Urinary bladder (tissue), 4 donors: ENCODE measurements around the gene LRRC42. TPM values are rescaled to one million over a fixed set of nuclear protein-coding genes. Genes with fewer than 3 reads are reported as not detected.
"Not testable (repeated sequence)": the region's sequence is repeated elsewhere in the genome, so short reads cannot be mapped to it uniquely, and the experiment has no call there.

ENCODE experiments used
- DNase-seq: peaks from one replicate; pipeline ENCODE4 v3.0.0-alpha.2; 2015; ENCODE audit errors: extremely low spot score
- H3K27ac ChIP-seq: one replicate; pipeline ENCODE4 v1.5.1; 2013; ENCODE audit warnings: low read depth, mild to moderate bottlenecking, moderate library complexity
- H3K36me3 ChIP-seq: one replicate; pipeline ENCODE4 v1.6.1; 2013; ENCODE audit warnings: mild to moderate bottlenecking, moderate library complexity; ENCODE audit not compliant: insufficient read depth
- H3K4me1 ChIP-seq: one replicate; pipeline ENCODE4 v1.6.1; 2013; ENCODE audit warnings: mild to moderate bottlenecking, moderate library complexity; ENCODE audit not compliant: insufficient read depth
- H3K4me3 ChIP-seq: one replicate; pipeline ENCODE4 v1.5.1; 2013; ENCODE audit warnings: low read depth, low read length
- WGBS: extraction: QIAGEN DNeasy Blood & Tissue Kit; methylation state at CpG from one replicate; pipeline ENCODE4 v1.1.7; 2013; 5-methylcytosine and 5-hydroxymethylcytosine counted together
- polyA plus RNA-seq: library from polyadenylated mRNA; stranded (reverse); fragments of 200-250 nt; gene quantifications from one replicate; pipeline ENCODE4 v1.2.3, GENCODE V29; 2013
- total RNA-seq: library from RNA; depleted of rRNA; stranded (reverse); fragments of >200 nt; gene quantifications from one replicate; pipeline ENCODE4 v1.2.3, GENCODE V29; 2014
- donor health status: healthy with polysubstance abuse.
- donor health status: healthy.

LRRC42 gene
- total and polyA plus RNA-seq, 2 donors, result 17.3 to 19.3 TPM

DNA sequence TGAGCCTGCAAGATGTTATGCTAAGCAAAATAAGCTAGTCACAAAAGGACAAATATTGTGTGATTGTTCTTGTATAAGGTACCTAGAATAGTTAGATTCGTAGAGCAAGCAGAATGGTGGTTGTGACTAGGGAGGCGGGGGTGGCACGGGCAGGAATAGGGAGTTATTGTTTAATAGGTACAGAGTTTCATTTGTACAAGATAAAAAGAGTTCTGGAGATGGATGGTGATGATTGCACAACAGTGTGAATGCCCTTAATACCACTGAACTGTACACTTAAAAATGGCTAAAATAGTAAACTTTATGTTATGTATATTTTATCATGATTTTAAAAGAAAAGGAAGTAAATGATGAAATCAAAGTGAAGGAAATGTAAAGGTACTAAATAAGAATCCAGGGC is 20.6 kb downstream of the LRRC42 start:
- H3K4me3 ChIP-seq, result no peak overlapping the region
- no peaks in the 10 kb centered on the region for H3K4me1 ChIP-seq
- no peak overlapping the region for H3K27ac ChIP-seq
- H3K36me3 ChIP-seq, result no peaks in the 10 kb centered on the region
- DNase-seq, result no peak
- WGBS, result 90% methylated on average over 3 of the region's 3 CpGs

- no peak for DNase-seq
- H3K27ac ChIP-seq, result no peak overlapping the region
- no peaks in the 10 kb centered on the region for H3K36me3 ChIP-seq
- H3K4me1 ChIP-seq, result no peaks in the 10 kb centered on the region
- no peak overlapping the region for H3K4me3 ChIP-seq
- WGBS, result 85% methylated on average over 7 of the region's 7 CpGs
Measured at GRCh38 chr1:53967409-53968124, 21.4 kb downstream of the LRRC42 start.

DNA sequence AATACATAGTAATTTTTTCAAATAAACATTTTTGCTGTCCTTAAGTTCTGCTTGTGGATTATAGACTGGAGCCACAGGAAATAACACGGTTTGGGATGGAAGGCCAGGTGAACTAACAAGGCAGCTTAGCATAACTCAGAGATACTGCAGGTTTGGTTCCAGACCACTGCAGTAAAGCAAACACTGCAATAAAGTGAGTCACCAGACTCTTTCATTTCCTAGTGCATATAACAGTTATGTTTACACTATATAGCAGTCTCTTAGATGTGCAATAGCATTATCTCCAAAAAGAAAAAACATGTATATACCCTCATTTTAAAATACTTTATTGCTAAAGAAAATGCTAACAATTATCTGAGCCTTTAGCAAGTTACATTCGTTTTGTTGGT is 22.0 kb downstream of the LRRC42 start:
- DNase-seq, result no peak
- no peak overlapping the region for H3K4me3 ChIP-seq

DNA sequence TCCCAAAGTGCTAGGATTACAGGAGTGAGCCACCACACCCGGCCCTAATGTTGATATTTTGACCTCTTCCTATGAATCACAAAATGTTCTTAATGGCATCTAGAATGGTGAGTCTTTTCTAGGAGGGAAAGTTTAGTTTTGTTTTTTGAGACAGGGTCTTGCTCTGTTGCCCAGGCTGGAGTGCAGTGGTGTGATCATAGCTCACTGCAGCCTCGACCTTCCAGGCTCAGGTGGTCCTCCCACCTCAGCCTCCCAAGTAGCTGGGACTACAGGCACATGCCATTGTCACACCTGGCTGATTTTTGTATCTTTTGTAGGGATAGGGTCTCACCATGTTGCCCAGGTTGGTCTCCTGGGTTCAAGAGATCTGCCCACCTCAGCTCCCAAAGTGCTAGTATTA is 23.2 kb downstream of the LRRC42 start:
- not testable (repeated sequence) for DNase-seq, H3K36me3 ChIP-seq, H3K4me1 ChIP-seq, H3K27ac ChIP-seq, H3K4me3 ChIP-seq
- 96% methylated on average over 2 of the region's 2 CpGs for WGBS

More for the DNA sequence above, 22.0 kb downstream of the LRRC42 start:
- WGBS, result 74% methylated on average over 2 of the region's 2 CpGs
- Histone ChIP-seq H3K4me1 (no peaks in the 10 kb centered on the region), H3K36me3 (no peaks in the 10 kb centered on the region), H3K27ac (no peak overlapping the region)

- Histone ChIP-seq H3K27ac (no peak overlapping the region), H3K36me3 (no peaks in the 10 kb centered on the region), H3K4me1 (no peaks in the 10 kb centered on the region), H3K4me3 (no peak overlapping the region)
- DNase-seq, result no peak
- WGBS, result 74% methylated on average over 2 of the region's 2 CpGs
Measured at GRCh38 chr1:53971718-53972117, 25.6 kb downstream of the LRRC42 start.

DNA sequence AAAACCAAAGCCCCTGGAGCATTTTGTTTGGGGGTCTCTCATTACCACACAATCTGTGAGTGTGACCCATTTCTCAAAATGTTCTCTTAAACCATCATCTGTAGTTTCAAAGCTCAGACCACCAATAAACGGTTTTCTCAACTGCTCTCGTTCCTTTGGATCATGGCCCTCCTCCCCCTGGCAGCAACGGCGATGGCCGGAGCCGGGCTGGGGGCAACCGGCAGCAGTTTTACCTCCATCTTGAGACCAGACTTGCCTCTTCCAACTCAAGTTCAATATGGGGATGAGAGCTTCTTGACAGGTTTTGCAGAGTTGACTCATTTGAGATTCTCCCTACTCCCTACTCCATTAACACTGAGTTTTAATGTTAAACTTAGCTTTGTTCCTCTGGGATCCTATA is 29.7 kb downstream of the LRRC42 start:
- no peak for DNase-seq
- no peak overlapping the region for H3K27ac ChIP-seq
- no peak overlapping the region for H3K4me3 ChIP-seq
- 96% methylated on average over 7 of the region's 7 CpGs for WGBS
- H3K36me3 ChIP-seq, result no peaks in the 10 kb centered on the region
- no peaks in the 10 kb centered on the region for H3K4me1 ChIP-seq

DNA sequence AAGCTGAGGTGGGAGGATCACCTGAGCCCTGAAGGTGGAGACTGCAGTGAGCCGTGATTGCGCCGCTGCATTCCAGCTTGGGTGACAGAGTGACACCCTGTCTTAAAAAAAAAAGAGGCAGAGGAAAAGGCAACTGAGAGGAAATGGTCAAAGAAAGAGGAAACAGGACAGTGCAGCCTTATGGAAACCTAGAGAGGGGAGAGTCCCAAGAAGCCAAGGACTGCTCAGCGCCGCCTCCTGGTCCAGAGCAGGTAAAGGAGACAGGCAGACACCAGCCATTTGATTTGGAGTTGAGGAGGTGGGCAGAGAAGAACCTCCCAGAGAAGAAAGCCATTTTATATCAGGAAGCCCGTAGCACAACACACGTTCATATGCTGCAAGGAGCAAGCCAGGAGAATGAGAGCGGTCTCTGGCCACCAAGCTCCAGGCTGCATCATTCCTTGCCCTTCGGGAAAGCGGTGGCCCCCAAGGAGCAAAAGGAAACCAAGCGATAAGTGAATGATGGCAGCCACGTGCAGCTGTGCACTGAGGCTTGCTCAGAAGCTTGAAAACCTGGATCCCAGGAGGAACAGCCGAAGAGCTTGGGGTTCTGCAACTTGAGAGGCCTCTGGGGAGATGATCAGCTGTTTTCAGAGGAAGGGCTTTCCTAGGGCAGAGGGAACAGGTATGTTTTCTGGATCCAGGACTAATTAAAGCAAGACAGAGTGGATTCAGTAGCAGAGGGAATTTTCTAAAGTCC is 33.7 kb downstream of the LRRC42 start:
- Histone ChIP-seq H3K36me3 (no peaks in the 10 kb centered on the region), H3K4me3 (no peak overlapping the region), H3K27ac (no peak overlapping the region), H3K4me1 (no peaks in the 10 kb centered on the region)
- WGBS, result 88% methylated on average over 13 of the region's 13 CpGs
- no peak for DNase-seq

- DNase-seq, result no peak
- H3K36me3 ChIP-seq, result no peaks in the 10 kb centered on the region
- no peak overlapping the region for H3K4me3 ChIP-seq
- H3K4me1 ChIP-seq, result no peaks in the 10 kb centered on the region
- no peak overlapping the region for H3K27ac ChIP-seq
- WGBS, result 63% methylated on average over 6 of the region's 6 CpGs
Measured at GRCh38 chr1:53981220-53981619, 35.1 kb downstream of the LRRC42 start.

GRCh38 chr1:53982034-53982762 is 36.0 kb downstream of the LRRC42 start:
- no peaks in the 10 kb centered on the region for H3K4me1 ChIP-seq
- DNase-seq, result no peak
- H3K4me3 ChIP-seq, result peak overlapping the region; percentile 23
- H3K27ac ChIP-seq, result peak overlapping the region; percentile 0
- H3K36me3 ChIP-seq, result no peaks in the 10 kb centered on the region
- WGBS, result 27% methylated on average over 20 of the region's 20 CpGs

GRCh38 chr1:53982763-53983104 is 36.6 kb downstream of the LRRC42 start:
- H3K4me1 ChIP-seq, result no peaks in the 10 kb centered on the region
- no peaks in the 10 kb centered on the region for H3K36me3 ChIP-seq
- no peak overlapping the region for H3K27ac ChIP-seq
- WGBS, result 17% methylated on average over 4 of the region's 4 CpGs
- no peak for DNase-seq
- H3K4me3 ChIP-seq, result peak overlapping the region; percentile 23

GRCh38 chr1:53984726-53985125 is 38.6 kb downstream of the LRRC42 start:
- Histone ChIP-seq H3K4me3 (no peak overlapping the region), H3K27ac (no peak overlapping the region), H3K4me1 (no peaks in the 10 kb centered on the region), H3K36me3 (no peaks in the 10 kb centered on the region)
- DNase-seq, result no peak

- no peak for DNase-seq
- 87% methylated on average over 3 of the region's 3 CpGs for WGBS
- H3K36me3 ChIP-seq, result no peaks in the 10 kb centered on the region
- H3K27ac ChIP-seq, result no peak overlapping the region
- H3K4me3 ChIP-seq, result no peak overlapping the region
- no peaks in the 10 kb centered on the region for H3K4me1 ChIP-seq
Measured at GRCh38 chr1:53986458-53986857, 40.3 kb downstream of the LRRC42 start.

- Histone ChIP-seq H3K36me3 (no peaks in the 10 kb centered on the region), H3K4me3 (no peak overlapping the region), H3K27ac (no peak overlapping the region), H3K4me1 (no peaks in the 10 kb centered on the region)
- WGBS, result 86% methylated on average over 2 of the region's 2 CpGs
- no peak for DNase-seq
Measured at GRCh38 chr1:53987880-53988279, 41.7 kb downstream of the LRRC42 start.
